IMR-90 (cell line): ENCODE measurements around the gene MYO9A. TPM values are rescaled to one million over a fixed set of nuclear protein-coding genes. Genes with fewer than 3 reads are reported as not detected.

Source experiments
- ATAC-seq: fragments of 200-7000 bp; cut with Tn5 transposase; 2 replicates; pipeline ENCODE4 v1.9.1; 2020; ENCODE audit warnings: low read depth, mild to moderate bottlenecking, moderate library complexity
- BruUV-seq: library from RNA; stranded (reverse); fragments of 400-500 nt; replicated peaks from 2 replicates; lab custom pipeline; 2021; lab: Mats Ljungman, UMichigan
- CTCF ChIA-PET: fragments of 300-600 bp; formaldehyde crosslinking; extraction: SDS; loops from one replicate; lab custom pipeline; 2021; ENCODE audit warnings: antibody characterized with exemption; lab: Yijun Ruan, JAX
- POLR2A ChIA-PET: fragments of 300-600 bp; sonication (Branson Sonifier 250); formaldehyde crosslinking; loops from one replicate; lab custom pipeline; 2022; ENCODE audit warnings: antibody characterized with exemption; ENCODE audit not compliant: unreplicated experiment; lab: Charles Lee
- DNase-seq: peaks from one replicate; pipeline ENCODE4 v3.0.0; 2013
- H2AFZ ChIP-seq: replicated peaks from 2 replicates; pipeline ENCODE3; 2013; ENCODE audit warnings: low read length, mild to moderate bottlenecking; ENCODE audit not compliant: poor library complexity
- H2AK5ac ChIP-seq: 2 replicates; pipeline ENCODE4 v1.6.1; 2013; ENCODE audit warnings: low read depth, low read length, inconsistent platforms
- H2AK9ac ChIP-seq: replicated peaks from 2 replicates; pipeline ENCODE3; 2013; ENCODE audit warnings: mild to moderate bottlenecking, low read depth, low read length, moderate library complexity; ENCODE audit not compliant: poor library complexity
- H2BK120ac ChIP-seq: 2 replicates; pipeline ENCODE4 v1.6.1; 2013; ENCODE audit warnings: low read depth, low read length, inconsistent platforms
- H2BK15ac ChIP-seq: 3 replicates; pipeline ENCODE4 v1.6.1; 2013; ENCODE audit warnings: low read depth, low read length, inconsistent platforms
- H2BK20ac ChIP-seq: 2 replicates; pipeline ENCODE4 v1.6.1; 2013; ENCODE audit warnings: low read depth, mild to moderate bottlenecking, inconsistent platforms, low read length, moderate library complexity
- H2BK5ac ChIP-seq: 2 replicates; pipeline ENCODE4 v1.6.1; 2013; ENCODE audit warnings: mild to moderate bottlenecking, low read depth, low read length, inconsistent platforms; ENCODE audit not compliant: poor library complexity, severe bottlenecking
- H3K14ac ChIP-seq: replicated peaks from 2 replicates; pipeline ENCODE4 v1.6.1; 2013; ENCODE audit warnings: low read depth, low read length, inconsistent platforms
- H3K18ac ChIP-seq: 2 replicates; pipeline ENCODE4 v1.6.1; 2013; ENCODE audit warnings: low read depth, low read length, control low read depth
- H3K23ac ChIP-seq: 2 replicates; pipeline ENCODE4 v1.6.1; 2013; ENCODE audit warnings: low read depth, low read length, inconsistent platforms
- H3K27ac ChIP-seq: 2 replicates; pipeline ENCODE4 v1.5.1; 2013; ENCODE audit warnings: mild to moderate bottlenecking, control low read depth, low read length; ENCODE audit not compliant: insufficient read depth
- H3K27me3 ChIP-seq: 2 replicates; pipeline ENCODE4 v1.6.1; 2013; ENCODE audit warnings: low read length; ENCODE audit not compliant: control insufficient read depth, insufficient read depth
- H3K36me3 ChIP-seq: 2 replicates; pipeline ENCODE4 v1.6.1; 2013; ENCODE audit warnings: low read length, mixed read lengths; ENCODE audit not compliant: control insufficient read depth, insufficient read depth
- H3K4ac ChIP-seq: 2 replicates; pipeline ENCODE4 v1.6.1; 2013; ENCODE audit warnings: low read depth, low read length, inconsistent platforms
- H3K4me1 ChIP-seq: 2 replicates; pipeline ENCODE4 v1.6.1; 2013; ENCODE audit warnings: low read length, mixed read lengths; ENCODE audit not compliant: control insufficient read depth, insufficient read depth
- H3K4me2 ChIP-seq: 2 replicates; pipeline ENCODE4 v1.6.1; 2013; ENCODE audit warnings: low read depth, mild to moderate bottlenecking, control low read depth, low read length, moderate library complexity
- H3K4me3 ChIP-seq: 2 replicates; pipeline ENCODE4 v1.5.1; 2013; ENCODE audit warnings: low read depth, mild to moderate bottlenecking, control low read depth, low read length, moderate library complexity; ENCODE audit not compliant: insufficient read depth
- H3K56ac ChIP-seq: 2 replicates; pipeline ENCODE4 v1.6.1; 2013; ENCODE audit warnings: low read length, inconsistent platforms; ENCODE audit not compliant: insufficient read depth; ENCODE audit errors: extremely low read depth
- H3K79me1 ChIP-seq, 2 experiments: 2 replicates each; pipeline ENCODE4 v1.6.1; 2013; ENCODE audit warnings: low read length in 2 of 2, inconsistent platforms in 1 of 2, low read depth in 1 of 2
- H3K9ac ChIP-seq: 2 replicates; pipeline ENCODE4 v1.6.1; 2013; ENCODE audit warnings: low read depth, low read length, control low read depth
- H3K9me1 ChIP-seq: 2 replicates; pipeline ENCODE4 v1.6.1; 2013; ENCODE audit warnings: low read length, inconsistent platforms; ENCODE audit not compliant: insufficient read depth
- H3K9me3 ChIP-seq: 2 replicates; pipeline ENCODE4 v1.6.1; 2013; ENCODE audit warnings: low read length; ENCODE audit not compliant: control insufficient read depth, insufficient read depth
- H4K20me1 ChIP-seq: 2 replicates; pipeline ENCODE4 v1.6.1; 2013; ENCODE audit warnings: low read length, inconsistent platforms; ENCODE audit not compliant: insufficient read depth
- H4K5ac ChIP-seq: 2 replicates; pipeline ENCODE4 v1.6.1; 2013; ENCODE audit warnings: mild to moderate bottlenecking, low read depth, low read length, control low read depth
- H4K8ac ChIP-seq, 2 experiments: 2 replicates each; pipeline ENCODE4 v1.6.1; 2013; ENCODE audit warnings: low read depth in 2 of 2, low read length in 2 of 2, control low read depth in 1 of 2, inconsistent platforms in 1 of 2
- H4K91ac ChIP-seq: 2 replicates; pipeline ENCODE4 v1.6.1; 2013; ENCODE audit warnings: low read depth, low read length, inconsistent platforms; ENCODE audit not compliant: insufficient read depth
- CHD1 ChIP-seq: IDR thresholded peaks from 2 replicates; pipeline ENCODE4 v1.6.1; 2012; ENCODE audit warnings: low read depth, low read length, improper control_type of control experiment
- ELK1 ChIP-seq: fragments of 150-350 bp; IDR thresholded peaks from 2 replicates; pipeline ENCODE4 v1.6.1; 2016; ENCODE audit warnings: low read depth, mild to moderate bottlenecking, low read length, moderate library complexity, borderline replicate concordance
- MAFK ChIP-seq: IDR thresholded peaks from 2 replicates; pipeline ENCODE4 v1.6.1; 2012; ENCODE audit warnings: low read depth, low read length, improper control_type of control experiment
- MAZ ChIP-seq: IDR thresholded peaks from 2 replicates; pipeline ENCODE4 v1.6.1; 2012; ENCODE audit warnings: low read depth, mild to moderate bottlenecking, low read length, improper control_type of control experiment, moderate library complexity, borderline replicate concordance
- MXI1 ChIP-seq: IDR thresholded peaks from 2 replicates; pipeline ENCODE4 v1.6.1; 2012; ENCODE audit warnings: low read depth, mild to moderate bottlenecking, low read length, moderate library complexity, borderline replicate concordance
- NFE2L2 ChIP-seq: fragments of 150-350 bp; IDR thresholded peaks from 2 replicates; pipeline ENCODE4 v1.6.1; 2016; ENCODE audit warnings: low read depth, mild to moderate bottlenecking, low read length
- POLR2A ChIP-seq: IDR thresholded peaks from 2 replicates; pipeline ENCODE4 v1.6.1; 2012; ENCODE audit warnings: mild to moderate bottlenecking, low read depth, low read length
- RAD21 ChIP-seq: IDR thresholded peaks from 2 replicates; pipeline ENCODE4 v1.6.1; 2012; ENCODE audit warnings: low read length, improper control_type of control experiment
- RCOR1 ChIP-seq: IDR thresholded peaks from 2 replicates; pipeline ENCODE4 v1.6.1; 2012; ENCODE audit warnings: mild to moderate bottlenecking, low read length, improper control_type of control experiment; ENCODE audit not compliant: insufficient replicate concordance
- RFX5 ChIP-seq: IDR thresholded peaks from 2 replicates; pipeline ENCODE4 v1.8.0; 2012; ENCODE audit warnings: low read depth, mild to moderate bottlenecking, low read length, moderate library complexity
- SMC3 ChIP-seq: fragments of 150-350 bp; IDR thresholded peaks from 2 replicates; pipeline ENCODE4 v1.6.1; 2016; ENCODE audit warnings: low read depth, mild to moderate bottlenecking, antibody characterized with exemption, low read length, moderate library complexity
- WGBS, 2 experiments: methylation state at CpG; one replicate each; pipeline versions ENCODE4 v1.1.5 to v1.1.7; 2013; ENCODE audit warnings: missing lambda C conversion rate in 2 of 2; ENCODE audit not compliant: insufficient read length in 1 of 2; ENCODE audit errors: extremely low coverage in 2 of 2; 5-methylcytosine and 5-hydroxymethylcytosine counted together
- dilution Hi-C: fragments of 300-500 bp; cut with HindIII; formaldehyde crosslinking; loops from one replicate; pipeline ENCODE4 v1.14.3; 2018; ENCODE audit warnings: low sequenced_read_pairs; ENCODE audit not compliant: unreplicated experiment
- in situ Hi-C: fragments of 300-500 bp; cut with MboI; formaldehyde crosslinking; loops from 3 replicates; pipeline ENCODE4 v1.14.3; 2019; ENCODE audit warnings: low sequenced_read_pairs, inconsistent platforms, mixed read lengths
- intact Hi-C: fragments of 100-400 bp; cut with micrococcal nuclease; formaldehyde crosslinking; loops from 2 replicates; pipeline ENCODE4 v1.10.0; 2022
- polyA plus RNA-seq, 3 experiments: library from polyadenylated mRNA; depleted of rRNA; stranded (reverse); fragments of >200 nt; gene quantifications; 2 replicates each; pipeline ENCODE4 v1.2.3, GENCODE V29; 2012; ENCODE audit warnings: low replicate concordance in 1 of 3
- total RNA-seq: library from RNA; depleted of rRNA; stranded (reverse); fragments of >200 nt; gene quantifications from 2 replicates; pipeline ENCODE4 v1.2.3, GENCODE V29; 2012
- TF ChIP-seq, protein P1 (sequence below): conservative IDR thresholded peaks from 2 replicates; pipeline ENCODE4 v1.5.1; 2012; ENCODE audit warnings: mild to moderate bottlenecking, low read depth, low read length, improper control_type of control experiment

MYO9A gene
- total and polyA plus RNA-seq, 2 of the 4 experiments (the other 2 are of a cell fraction) = 6.0 to 49.5 TPM

- ChIA-PET CTCF (interaction anchor here (0.6 to 1.8 kb wide), 12 partner anchors 9 to 989 kb away, joined by 3 to 18 read pairs (median 3); no protein-coding TSS in a partner anchor), POLR2A (no interaction called here)
- no peaks in the 10 kb centered on the region for H4K20me1 ChIP-seq
- no peak overlapping the region for H4K5ac ChIP-seq
- 0 out of 2 replicates have a peak, but pooled peaks cover 3% of the 10 kb centered on the region for H3K4me1 ChIP-seq
- H3K36me3 ChIP-seq = no peaks in the 10 kb centered on the region
- H2AK5ac ChIP-seq = peak overlapping the region; percentile 7; the same call in 1 of the 2 replicates
- H3K27me3 ChIP-seq = no peaks in the 10 kb centered on the region
- peak overlapping the region; percentile 37; the same call in 1 of the 3 replicates for H2BK15ac ChIP-seq
- H3K4ac ChIP-seq = peak overlapping the region; percentile 82
- in situ Hi-C loops = loop anchor here (10.0 kb wide), 1 partner anchor 826 kb away; no protein-coding TSS in a partner anchor
- H4K8ac ChIP-seq = peak overlapping the region in 1 of 2 experiments; percentile 56; a peak in 1 of 4 replicates
- DNase-seq (peak; percentile 89), ATAC-seq (peak; percentile 95)
- dilution Hi-C loops = no loop called here
- H2AFZ ChIP-seq = peak overlapping the region; percentile 84
- H3K18ac ChIP-seq = no peak overlapping the region
- H3K23ac ChIP-seq = 0 out of 2 replicates have a peak overlapping the region, but pooled peaks have one; percentile 29
- no peaks in the 10 kb centered on the region for H3K79me1 ChIP-seq
- peak overlapping the region; percentile 67 for H2BK20ac ChIP-seq
- WGBS, 2 experiments = 38% methylated on average over 5 of the region's 17 CpGs; no CpG with 5 or more reads in 1 of the 2 experiments
- no peak overlapping the region for H3K56ac ChIP-seq
- H2AK9ac ChIP-seq = peak overlapping the region; percentile 93
- peak overlapping the region; percentile 1; the same call in 1 of the 2 replicates for H3K27ac ChIP-seq
- H2BK120ac ChIP-seq = peak overlapping the region; percentile 68; the same call in 1 of the 2 replicates
- intact Hi-C loops = loop anchor here (1.0 to 10.0 kb wide), 9 partner anchors 48 to 906 kb away; partner anchors contain the start of genes LRRC49 and THAP10
- H3K4me2 ChIP-seq = peak overlapping the region; percentile 44
- no peak overlapping the region for H3K9ac ChIP-seq
- no peaks in the 10 kb centered on the region for H3K9me3 ChIP-seq
- H2BK5ac ChIP-seq = peak overlapping the region; percentile 5
- BruUV-seq = no TSS peak
- H3K4me3 ChIP-seq = no peak overlapping the region
- no peak overlapping the region for H4K91ac ChIP-seq
- peak overlapping the region; percentile 81 for H3K14ac ChIP-seq
- 0 out of 2 replicates have a peak, but pooled peaks cover 4% of the 10 kb centered on the region for H3K9me1 ChIP-seq
- TF ChIP-seq SMC3 (peak; percentile 95), ELK1 (no peak), MAZ (no peak; the same call in 1 of the 2 replicates), RFX5 (no peak), RCOR1 (no peak), POLR2A (peak; percentile 33; the same call in 1 of the 2 replicates), MAFK (peak; percentile 24; the same call in 1 of the 2 replicates), MXI1 (no peak), NFE2L2 (no peak), CHD1 (0 out of 2 replicates have a peak, but pooled peaks have one; percentile 81), RAD21 (peak; percentile 95)
- TF ChIP-seq, protein P1, sequence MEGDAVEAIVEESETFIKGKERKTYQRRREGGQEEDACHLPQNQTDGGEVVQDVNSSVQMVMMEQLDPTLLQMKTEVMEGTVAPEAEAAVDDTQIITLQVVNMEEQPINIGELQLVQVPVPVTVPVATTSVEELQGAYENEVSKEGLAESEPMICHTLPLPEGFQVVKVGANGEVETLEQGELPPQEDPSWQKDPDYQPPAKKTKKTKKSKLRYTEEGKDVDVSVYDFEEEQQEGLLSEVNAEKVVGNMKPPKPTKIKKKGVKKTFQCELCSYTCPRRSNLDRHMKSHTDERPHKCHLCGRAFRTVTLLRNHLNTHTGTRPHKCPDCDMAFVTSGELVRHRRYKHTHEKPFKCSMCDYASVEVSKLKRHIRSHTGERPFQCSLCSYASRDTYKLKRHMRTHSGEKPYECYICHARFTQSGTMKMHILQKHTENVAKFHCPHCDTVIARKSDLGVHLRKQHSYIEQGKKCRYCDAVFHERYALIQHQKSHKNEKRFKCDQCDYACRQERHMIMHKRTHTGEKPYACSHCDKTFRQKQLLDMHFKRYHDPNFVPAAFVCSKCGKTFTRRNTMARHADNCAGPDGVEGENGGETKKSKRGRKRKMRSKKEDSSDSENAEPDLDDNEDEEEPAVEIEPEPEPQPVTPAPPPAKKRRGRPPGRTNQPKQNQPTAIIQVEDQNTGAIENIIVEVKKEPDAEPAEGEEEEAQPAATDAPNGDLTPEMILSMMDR = peak; percentile 94
Measured at GRCh38 chr15:71800835-71801745, 316.9 kb downstream of the MYO9A start.
